Measurements from ENCODE around the gene AADAC.

- no peak for TF ChIP-seq ZNF292 (CRISPR knock-in tag; IDR thresholded peaks at IDR 0.05; ENCODE audit: borderline replicate concordance, low read depth)
- TF ChIP-seq RFX1 (IDR thresholded peaks at IDR 0.05) = no peak
- TF ChIP-seq NFAT5 (CRISPR knock-in tag; IDR thresholded peaks at IDR 0.05) = no peak
- no peak for TF ChIP-seq TFDP2 (CRISPR knock-in tag; IDR thresholded peaks at IDR 0.05)
- TF ChIP-seq ZNF672 (CRISPR knock-in tag; IDR thresholded peaks at IDR 0.05) = no peak
- TF ChIP-seq, protein P1, sequence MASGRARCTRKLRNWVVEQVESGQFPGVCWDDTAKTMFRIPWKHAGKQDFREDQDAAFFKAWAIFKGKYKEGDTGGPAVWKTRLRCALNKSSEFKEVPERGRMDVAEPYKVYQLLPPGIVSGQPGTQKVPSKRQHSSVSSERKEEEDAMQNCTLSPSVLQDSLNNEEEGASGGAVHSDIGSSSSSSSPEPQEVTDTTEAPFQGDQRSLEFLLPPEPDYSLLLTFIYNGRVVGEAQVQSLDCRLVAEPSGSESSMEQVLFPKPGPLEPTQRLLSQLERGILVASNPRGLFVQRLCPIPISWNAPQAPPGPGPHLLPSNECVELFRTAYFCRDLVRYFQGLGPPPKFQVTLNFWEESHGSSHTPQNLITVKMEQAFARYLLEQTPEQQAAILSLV (CRISPR knock-in tag; IDR thresholded peaks at IDR 0.05; ENCODE audit: borderline replicate concordance) = no peak
- TF ChIP-seq HNRNPUL1 (IDR thresholded peaks at IDR 0.05; ENCODE audit: low read depth, low read length) = no peak
- TF ChIP-seq ZNF589 (CRISPR knock-in tag; conservative IDR thresholded peaks at IDR 0.05) = no peak
- TF ChIP-seq TMF1 (CRISPR knock-in tag; IDR thresholded peaks at IDR 0.05; ENCODE audit: low read depth) = no peak
- TF ChIP-seq ZMYM4 (CRISPR knock-in tag; IDR thresholded peaks at IDR 0.05) = no peak
- no peak for TF ChIP-seq ZNF33A (CRISPR knock-in tag; IDR thresholded peaks at IDR 0.05; ENCODE audit: borderline replicate concordance)
- TF ChIP-seq STAT5B (CRISPR knock-in tag; IDR thresholded peaks at IDR 0.05) = no peak
- no peak for TF ChIP-seq TAF1 (CRISPR knock-in tag; IDR thresholded peaks at IDR 0.05)
- no peak for TF ChIP-seq ZMYM3 (CRISPR knock-in tag; IDR thresholded peaks at IDR 0.05)
Measured at GRCh38 chr3:151775314-151776258, 38.3 kb upstream of the AADAC start.
